ENCODE data around the gene ABCA10. TPM values are rescaled to one million over a fixed set of nuclear protein-coding genes. Genes with fewer than 3 reads are reported as not detected.

The ABCA10 gene
- total and polyA plus RNA-seq, 2 experiments from 2014 or later: not detected

- Mint-ChIP-seq H3K36me3 (ENCODE audit: low read depth) (no peaks in the 10 kb centered on the region), H3K27ac (no peak overlapping the region), H3K4me3 (no peak overlapping the region), H3K9me3 (peaks cover 5% of the 10 kb centered on the region; the same call in 1 of the 3 replicates), H3K4me1 (no peaks in the 10 kb centered on the region; the same call in 2 of the 3 replicates), H3K27me3 (ENCODE audit: insufficient read depth, low read depth, poor library complexity) (peaks cover 4% of the 10 kb centered on the region)
- Histone ChIP-seq H3K27me3 (ENCODE audit: insufficient read depth) (no peaks in the 10 kb centered on the region), H3K4me3 (no peak overlapping the region), H3K4me1 (ENCODE audit: insufficient read depth) (no peaks in the 10 kb centered on the region), H3K4me2 (no peak overlapping the region), H3K79me2 (replicated peaks; ENCODE audit: insufficient read depth) (no peaks in the 10 kb centered on the region), H3K36me3 (ENCODE audit: insufficient read depth) (no peaks in the 10 kb centered on the region), H3F3A (replicated peaks; ENCODE audit: low read depth) (no peaks in the 10 kb centered on the region), H2AFZ (no peak overlapping the region), H3K27ac (ENCODE audit: low read depth) (no peak overlapping the region), H3K9me2 (ENCODE audit: insufficient read depth) (no peaks in the 10 kb centered on the region), H4K20me1 (replicated peaks; ENCODE audit: insufficient read depth) (no peaks in the 10 kb centered on the region)
- TF ChIP-seq EZH2phosphoT487 (IDR thresholded peaks at IDR 0.05; ENCODE audit: unreplicated experiment): no peak
- no peak for TF ChIP-seq JUNB (IDR thresholded peaks at IDR 0.05; ENCODE audit: unreplicated experiment)
- TF ChIP-seq STAT1 (IDR thresholded peaks at IDR 0.05; ENCODE audit: unreplicated experiment): no peak
- TF ChIP-seq NANOG (IDR thresholded peaks at IDR 0.05; ENCODE audit: borderline replicate concordance): no peak
- TF ChIP-seq EZH2 (IDR thresholded peaks at IDR 0.05; ENCODE audit: low read depth, unreplicated experiment): no peak
- no peak for TF ChIP-seq ZNF462 (CRISPR knock-in tag; IDR thresholded peaks at IDR 0.05)
- TF ChIP-seq ZNF331 (CRISPR knock-in tag; IDR thresholded peaks at IDR 0.05; ENCODE audit: low read depth): no peak
- TF ChIP-seq POLR2AphosphoS5 (IDR thresholded peaks at IDR 0.05; ENCODE audit: low read depth): no peak
- DNase-seq (ENCODE audit: low spot score) (no peak), ATAC-seq (no peak)
Measured at GRCh38 chr17:69231521-69231920, 2.9 kb upstream of the ABCA10 start.
